Gastrocnemius medialis (tissue), 4 donors: ENCODE data around the gene FGD4. TPM values are rescaled to one million over a fixed set of nuclear protein-coding genes. Genes with fewer than 3 reads are reported as not detected.
"Not testable (repeated sequence)": the region's sequence is repeated elsewhere in the genome, so short reads cannot be mapped to it uniquely, and the experiment has no call there.

Experiments used
- ATAC-seq, 2 donors: fragments of 150-250 bp; one replicate each; pipeline ENCODE4 v1.9.1; 2016
- DNase-seq, 2 donors: peaks; one replicate each; pipeline ENCODE4 v3.0.0-alpha.2; 2019
- H3K27ac ChIP-seq, 4 donors: fragments of 200-600 bp; sonication (generic); 1 replicate in 1 of 4; 2 replicates in 3 of 4; pipeline ENCODE4 v1.5.1; 2016 to 2018; ENCODE audit warnings: mild to moderate bottlenecking in 2 of 4, moderate library complexity in 1 of 4
- H3K27me3 ChIP-seq, 3 donors: fragments of 200-600 bp; sonication (generic) in 2 of 3; 1 replicate in 1 of 3; 2 replicates in 2 of 3; pipeline versions ENCODE4 v1.5.1 to v1.6.0; 2016 to 2019; ENCODE audit warnings: mild to moderate bottlenecking in 1 of 3, moderate library complexity in 1 of 3
- H3K36me3 ChIP-seq, 2 donors: fragments of 200-600 bp; sonication (generic) in 1 of 2; one replicate each; pipeline ENCODE4 v1.5.1; 2017 to 2018
- H3K4me1 ChIP-seq, 2 donors: fragments of 200-600 bp; sonication (generic) in 1 of 2; one replicate each; pipeline ENCODE4 v1.5.1; 2016 to 2017; ENCODE audit warnings: mild to moderate bottlenecking in 2 of 2
- H3K4me3 ChIP-seq, 4 donors: fragments of 200-600 bp; sonication (generic) in 3 of 4; 1 replicate in 1 of 4; 2 replicates in 3 of 4; pipeline ENCODE4 v1.5.1; 2016 to 2019; ENCODE audit warnings: mild to moderate bottlenecking in 2 of 4
- H3K9me3 ChIP-seq, 3 donors: fragments of 200-600 bp; sonication (generic) in 2 of 3; 1 replicate in 1 of 3; 2 replicates in 2 of 3; pipeline ENCODE4 v1.5.1; 2016 to 2019
- POLR2A ChIP-seq, 2 donors: fragments of 450-650 bp; IDR thresholded peaks; one replicate each; pipeline ENCODE4 v1.6.1; 2017; ENCODE audit warnings: antibody characterized with exemption in 2 of 2, mild to moderate bottlenecking in 2 of 2, moderate library complexity in 2 of 2
- in situ Hi-C, 4 donors: fragments of 200-750 bp; cut with MboI; loops; one replicate each; pipeline versions ENCODE4 v1.15.0 to v1.8.0; 2017; ENCODE audit warnings: low sequenced_read_pairs in 4 of 4
- intact Hi-C: fragments of 100-400 bp; cut with DNase I; formaldehyde crosslinking; loops from one replicate; pipeline ENCODE4 v1.15.1; 2023; ENCODE audit warnings: low total_unique reads
- total RNA-seq, 4 donors: library from RNA; depleted of rRNA; stranded (reverse); fragments of >200 nt; gene quantifications; one replicate each; pipeline versions ENCODE4 v1.1.0 to v1.2.3, GENCODE V29; 2016
- TF ChIP-seq, protein P1 (sequence below), 5 experiments: fragments of 450-650 bp in 3 of 5; fragments of 200-600 bp in 2 of 5; sonication (generic) in 2 of 5; IDR thresholded peaks in 4 of 5; conservative IDR thresholded peaks in 1 of 5; 1 replicate in 4 of 5; 2 replicates in 1 of 5; pipeline ENCODE4 v1.5.1; 2016 to 2019; ENCODE audit warnings: antibody characterized with exemption in 5 of 5, mild to moderate bottlenecking in 3 of 5, moderate library complexity in 3 of 5

The FGD4 gene
- total RNA-seq, 4 donors from 2014 or later, result 18.8 to 60.3 (median 40.8) TPM

- Histone ChIP-seq H3K27ac (peak overlapping the region; percentile 19 to 81 (median 74)), H3K4me3 (no peak overlapping the region), H3K4me1 (peaks cover 55 to 68% of the 10 kb centered on the region in 2 donors), H3K36me3 (peaks cover 0 to 7% of the 10 kb centered on the region in 2 donors), H3K27me3 (no peaks in the 10 kb centered on the region), H3K9me3 (no peaks in the 10 kb centered on the region)
- ATAC-seq (no peak), DNase-seq (no peak)
- intact Hi-C loops (loop anchor here (5.0 kb wide), 1 partner anchor 105 kb away; no protein-coding TSS in a partner anchor), in situ Hi-C loops (loop anchor here in 1 of 4 donors (25.0 kb wide), 1 partner anchor 100 kb away; no protein-coding TSS in a partner anchor)
- no peak for TF ChIP-seq POLR2A (IDR thresholded peaks at IDR 0.05)
- TF ChIP-seq, protein P1, sequence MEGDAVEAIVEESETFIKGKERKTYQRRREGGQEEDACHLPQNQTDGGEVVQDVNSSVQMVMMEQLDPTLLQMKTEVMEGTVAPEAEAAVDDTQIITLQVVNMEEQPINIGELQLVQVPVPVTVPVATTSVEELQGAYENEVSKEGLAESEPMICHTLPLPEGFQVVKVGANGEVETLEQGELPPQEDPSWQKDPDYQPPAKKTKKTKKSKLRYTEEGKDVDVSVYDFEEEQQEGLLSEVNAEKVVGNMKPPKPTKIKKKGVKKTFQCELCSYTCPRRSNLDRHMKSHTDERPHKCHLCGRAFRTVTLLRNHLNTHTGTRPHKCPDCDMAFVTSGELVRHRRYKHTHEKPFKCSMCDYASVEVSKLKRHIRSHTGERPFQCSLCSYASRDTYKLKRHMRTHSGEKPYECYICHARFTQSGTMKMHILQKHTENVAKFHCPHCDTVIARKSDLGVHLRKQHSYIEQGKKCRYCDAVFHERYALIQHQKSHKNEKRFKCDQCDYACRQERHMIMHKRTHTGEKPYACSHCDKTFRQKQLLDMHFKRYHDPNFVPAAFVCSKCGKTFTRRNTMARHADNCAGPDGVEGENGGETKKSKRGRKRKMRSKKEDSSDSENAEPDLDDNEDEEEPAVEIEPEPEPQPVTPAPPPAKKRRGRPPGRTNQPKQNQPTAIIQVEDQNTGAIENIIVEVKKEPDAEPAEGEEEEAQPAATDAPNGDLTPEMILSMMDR (IDR thresholded peaks at IDR 0.05 in 4 of 5, conservative IDR thresholded peaks at IDR 0.05 in 1 of 5), result no peak
Observed at GRCh38 chr12:32561931-32562341, 162.6 kb downstream of the FGD4 start.

GRCh38 chr12:32562413-32562812, 163.1 kb downstream of the FGD4 start:
- ATAC-seq, H3K9me3 ChIP-seq, DNase-seq, H3K36me3 ChIP-seq, H3K27me3 ChIP-seq, H3K4me3 ChIP-seq: not testable (repeated sequence)
- in situ Hi-C loops (loop anchor here in 1 of 4 donors (25.0 kb wide), 1 partner anchor 100 kb away; no protein-coding TSS in a partner anchor), intact Hi-C loops (loop anchor here (5.0 kb wide), 1 partner anchor 105 kb away; no protein-coding TSS in a partner anchor)
- H3K4me1 ChIP-seq, result peaks cover 60 to 70% of the 10 kb centered on the region in 2 donors
- peak overlapping the region; percentile 19 to 81 (median 74) for H3K27ac ChIP-seq

DNA sequence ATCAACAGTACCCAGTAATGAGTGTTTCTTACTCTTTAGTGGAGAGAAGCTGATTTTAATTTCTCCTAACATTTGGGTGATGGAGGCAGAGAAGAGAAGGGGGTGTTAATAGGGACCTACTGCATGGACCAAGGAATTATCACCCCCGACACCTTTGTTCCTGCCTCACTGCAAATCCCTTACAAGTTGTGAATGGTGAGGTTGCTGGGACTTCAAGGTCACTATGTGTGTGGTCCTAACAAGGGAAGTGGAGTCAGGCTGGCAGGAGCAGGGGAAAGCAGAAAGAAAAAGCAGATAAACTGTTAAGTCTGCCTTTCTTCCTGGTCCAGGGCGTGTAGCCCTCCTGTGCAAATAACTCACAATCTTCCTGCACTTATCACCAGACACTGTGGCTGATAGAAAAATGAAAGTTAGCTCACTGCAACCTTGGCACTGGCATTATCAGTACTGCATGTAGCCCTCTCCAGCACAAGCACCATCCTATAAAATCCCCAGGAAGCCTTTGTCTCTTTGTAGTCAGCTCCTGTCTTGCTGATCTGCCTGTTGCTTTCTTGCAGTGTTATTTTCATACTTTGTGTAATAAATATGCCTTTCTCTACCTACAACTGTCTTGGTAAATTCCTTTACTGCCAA, 167.4 kb downstream of the FGD4 start:
- H3K4me3 ChIP-seq, result no peak overlapping the region
- intact Hi-C loops, result no loop called here
- H3K9me3 ChIP-seq, result no peaks in the 10 kb centered on the region
- in situ Hi-C loops, result loop anchor here in 1 of 4 donors (25.0 kb wide), 1 partner anchor 104 kb away; no protein-coding TSS in a partner anchor
- DNase-seq (no peak), ATAC-seq (peak in 1 of 2 donors; percentile 15)
- peaks cover 48 to 62% of the 10 kb centered on the region in 2 donors for H3K4me1 ChIP-seq
- H3K27me3 ChIP-seq, result no peaks in the 10 kb centered on the region
- peaks cover 0 to 7% of the 10 kb centered on the region in 2 donors for H3K36me3 ChIP-seq
- TF ChIP-seq POLR2A (IDR thresholded peaks at IDR 0.05), result no peak
- TF ChIP-seq, protein P1 (IDR thresholded peaks at IDR 0.05 in 4 of 5, conservative IDR thresholded peaks at IDR 0.05 in 1 of 5), result no peak
- H3K27ac ChIP-seq, result peak overlapping the region in 2 of 4 donors; percentile 37 to 61

- TF ChIP-seq, protein P1 (IDR thresholded peaks at IDR 0.05 in 4 of 5, conservative IDR thresholded peaks at IDR 0.05 in 1 of 5), result no peak
- H3K4me3 ChIP-seq, result no peak overlapping the region
- H3K4me1 ChIP-seq, result peaks cover 43 to 59% of the 10 kb centered on the region in 2 donors
- ATAC-seq (no peak), DNase-seq (no peak)
- peaks cover 0 to 7% of the 10 kb centered on the region in 2 donors for H3K36me3 ChIP-seq
- in situ Hi-C loops, result loop anchor here in 1 of 4 donors (25.0 kb wide), 1 partner anchor 105 kb away; no protein-coding TSS in a partner anchor
- peak overlapping the region in 3 of 4 donors; percentile 19 to 61 (median 37) for H3K27ac ChIP-seq
- H3K27me3 ChIP-seq, result no peaks in the 10 kb centered on the region
- intact Hi-C loops, result no loop called here
- H3K9me3 ChIP-seq, result no peaks in the 10 kb centered on the region
Observed at GRCh38 chr12:32567296-32567674, 167.9 kb downstream of the FGD4 start.

DNA sequence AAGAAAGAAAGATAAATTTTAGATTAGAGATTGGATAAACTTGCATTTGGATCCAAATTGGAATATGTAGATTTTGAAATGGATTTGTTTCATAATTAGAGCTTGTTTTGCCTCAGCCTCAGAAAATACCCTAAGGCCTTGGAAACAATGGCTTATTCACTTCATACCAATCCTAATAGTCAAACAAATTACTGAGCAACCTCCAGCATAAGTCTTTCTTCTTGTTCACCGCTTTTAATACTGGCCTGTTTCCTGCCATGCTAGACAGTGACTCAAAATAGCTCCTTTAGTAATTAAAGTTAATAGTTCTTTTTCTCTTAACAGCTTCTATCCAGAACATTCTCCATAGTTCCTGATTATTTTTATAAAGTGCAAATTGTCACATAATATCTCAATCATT, 168.9 kb downstream of the FGD4 start:
- Histone ChIP-seq H3K4me1 (peaks cover 43 to 61% of the 10 kb centered on the region in 2 donors), H3K4me3 (no peak overlapping the region), H3K27me3 (no peaks in the 10 kb centered on the region), H3K9me3 (no peaks in the 10 kb centered on the region), H3K27ac (peak overlapping the region; percentile 8 to 61 (median 36)), H3K36me3 (peaks cover 0 to 7% of the 10 kb centered on the region in 2 donors)
- DNase-seq (no peak), ATAC-seq (peak; percentile 34)
- intact Hi-C loops, result no loop called here
- in situ Hi-C loops, result loop anchor here in 1 of 4 donors (25.0 kb wide), 1 partner anchor 106 kb away; no protein-coding TSS in a partner anchor
- no peak for TF ChIP-seq POLR2A (IDR thresholded peaks at IDR 0.05)
- TF ChIP-seq, protein P1 (IDR thresholded peaks at IDR 0.05 in 4 of 5, conservative IDR thresholded peaks at IDR 0.05 in 1 of 5), result no peak
